ENCODE results near the gene ASPA.

DNA sequence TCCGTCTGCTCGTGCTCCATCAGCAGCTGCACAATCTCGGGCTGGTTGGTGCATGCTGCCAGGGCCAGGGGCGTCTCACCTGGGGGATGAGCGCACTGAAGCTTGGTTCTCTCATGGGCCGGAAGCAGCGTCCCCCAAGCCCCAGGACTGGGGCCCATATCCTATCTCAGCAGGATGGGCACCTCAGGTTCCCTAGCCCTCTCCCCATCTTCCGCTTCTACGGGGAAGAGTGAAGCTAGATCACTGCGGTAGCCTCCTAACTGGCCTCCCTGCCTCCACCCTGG is 57.0 kb downstream of the ASPA start:
- TF ChIP-seq EP300 (IDR thresholded peaks at IDR 0.05) (no peak), POLR2A (IDR thresholded peaks at IDR 0.05; ENCODE audit: low read depth) (no peak)
